Measurements from ENCODE around the gene OR6J1. TPM values are rescaled to one million over a fixed set of nuclear protein-coding genes. Genes with fewer than 3 reads are reported as not detected.

The OR6J1 gene
- total and polyA plus RNA-seq, 2 of the 13 experiments (the other 11 are each of a cell fraction or from before 2014, with no cell fraction given), result not detected

DNA sequence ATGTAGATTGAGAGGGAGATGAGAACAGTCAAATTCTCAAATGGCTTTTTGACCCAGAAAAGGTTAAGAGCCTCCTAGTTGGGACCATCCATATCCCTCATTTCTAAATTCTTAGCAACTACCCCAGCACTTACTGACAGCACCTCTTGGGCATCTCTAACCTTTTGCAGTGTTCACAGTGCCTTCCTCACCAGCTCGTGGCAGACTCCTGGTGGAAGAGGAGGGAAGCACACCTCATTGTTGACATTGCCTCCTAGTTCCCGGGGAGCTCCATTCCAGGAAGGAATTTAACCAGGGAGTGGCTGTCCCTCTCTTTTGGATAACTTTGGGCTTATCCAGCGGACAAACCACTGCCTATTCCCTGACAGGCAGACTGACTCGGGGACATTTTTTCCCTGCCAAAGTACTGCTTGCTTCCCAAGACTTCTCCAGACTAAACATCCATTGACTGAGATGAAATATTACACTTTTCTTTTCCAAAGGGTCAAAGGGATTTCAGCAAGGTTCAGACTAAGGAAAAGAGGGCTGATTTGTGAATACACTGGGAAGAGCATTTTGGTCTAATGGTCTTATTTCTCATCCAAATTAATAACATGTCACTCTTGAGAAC is 9.0 kb upstream of the OR6J1 start (continued):
- TF ChIP-seq ZNF280D (CRISPR knock-in tag; IDR thresholded peaks at IDR 0.05) (peak; percentile 67; the same call in 1 of the 2 replicates), KDM1A (CRISPR knock-in tag; IDR thresholded peaks at IDR 0.05) (0 out of 2 replicates have a peak, but pooled peaks have one; percentile 62), XRCC5 (optimal IDR thresholded peaks at IDR 0.05; ENCODE audit: low read length) (peak; percentile 97), TBX2 (CRISPR knock-in tag; IDR thresholded peaks at IDR 0.05; ENCODE audit: borderline replicate concordance) (no peak), HOXA3 (CRISPR knock-in tag; IDR thresholded peaks at IDR 0.05) (no peak), ZMAT3 (CRISPR knock-in tag; conservative IDR thresholded peaks at IDR 0.05) (0 out of 2 replicates have a peak, but pooled peaks have one; percentile 26), HOMEZ (CRISPR knock-in tag; IDR thresholded peaks at IDR 0.05; ENCODE audit: low read depth) (peak; percentile 73; the same call in 1 of the 2 replicates), SIN3B (IDR thresholded peaks at IDR 0.05; ENCODE audit: low read length) (0 out of 2 replicates have a peak, but pooled peaks have one; percentile 46), ZNF615 (CRISPR knock-in tag; IDR thresholded peaks at IDR 0.05; ENCODE audit: borderline replicate concordance) (no peak), KAT8 (CRISPR knock-in tag; IDR thresholded peaks at IDR 0.05) (peak; percentile 66), ZSCAN20 (CRISPR knock-in tag; IDR thresholded peaks at IDR 0.05; ENCODE audit: borderline replicate concordance) (no peak), THAP11 (CRISPR knock-in tag; IDR thresholded peaks at IDR 0.05) (0 out of 2 replicates have a peak, but pooled peaks have one; percentile 33), ZSCAN21 (CRISPR knock-in tag; IDR thresholded peaks at IDR 0.05; ENCODE audit: borderline replicate concordance) (peak; percentile 37; the same call in 1 of the 2 replicates), CBX1 (IDR thresholded peaks at IDR 0.05; ENCODE audit: low read depth) (peak; percentile 78), ZFP36 (IDR thresholded peaks at IDR 0.05; ENCODE audit: borderline replicate concordance, low read depth, low read length, partially characterized antibody) (peak; percentile 47), FOSL2 (CRISPR knock-in tag; IDR thresholded peaks at IDR 0.05) (peak; percentile 69), ZNF75D (CRISPR knock-in tag; IDR thresholded peaks at IDR 0.05; ENCODE audit: borderline replicate concordance) (no peak), AHR (CRISPR knock-in tag; IDR thresholded peaks at IDR 0.05) (0 out of 2 replicates have a peak, but pooled peaks have one; percentile 86), KLF11 (CRISPR knock-in tag; IDR thresholded peaks at IDR 0.05) (no peak; the same call in 1 of the 2 replicates), ERF (CRISPR knock-in tag; IDR thresholded peaks at IDR 0.05) (peak; percentile 49; the same call in 1 of the 2 replicates), FOXA3 (CRISPR knock-in tag; IDR thresholded peaks at IDR 0.05) (peak; percentile 92)
- TF ChIP-seq, protein P1, sequence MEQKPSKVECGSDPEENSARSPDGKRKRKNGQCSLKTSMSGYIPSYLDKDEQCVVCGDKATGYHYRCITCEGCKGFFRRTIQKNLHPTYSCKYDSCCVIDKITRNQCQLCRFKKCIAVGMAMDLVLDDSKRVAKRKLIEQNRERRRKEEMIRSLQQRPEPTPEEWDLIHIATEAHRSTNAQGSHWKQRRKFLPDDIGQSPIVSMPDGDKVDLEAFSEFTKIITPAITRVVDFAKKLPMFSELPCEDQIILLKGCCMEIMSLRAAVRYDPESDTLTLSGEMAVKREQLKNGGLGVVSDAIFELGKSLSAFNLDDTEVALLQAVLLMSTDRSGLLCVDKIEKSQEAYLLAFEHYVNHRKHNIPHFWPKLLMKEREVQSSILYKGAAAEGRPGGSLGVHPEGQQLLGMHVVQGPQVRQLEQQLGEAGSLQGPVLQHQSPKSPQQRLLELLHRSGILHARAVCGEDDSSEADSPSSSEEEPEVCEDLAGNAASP (CRISPR knock-in tag; IDR thresholded peaks at IDR 0.05; ENCODE audit: borderline replicate concordance), result peak; percentile 77; the same call in 1 of the 2 replicates
- TF ChIP-seq, protein P2, sequence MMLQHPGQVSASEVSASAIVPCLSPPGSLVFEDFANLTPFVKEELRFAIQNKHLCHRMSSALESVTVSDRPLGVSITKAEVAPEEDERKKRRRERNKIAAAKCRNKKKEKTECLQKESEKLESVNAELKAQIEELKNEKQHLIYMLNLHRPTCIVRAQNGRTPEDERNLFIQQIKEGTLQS (CRISPR knock-in tag; IDR thresholded peaks at IDR 0.05), result peak; percentile 21; the same call in 1 of the 2 replicates
